GM23248 (cell line): Measurements from ENCODE around the gene PPP6R2. TPM values are rescaled to one million over a fixed set of nuclear protein-coding genes. Genes with fewer than 3 reads are reported as not detected.

ENCODE experiments used
- DNase-seq: peaks from one replicate; pipeline ENCODE4 v3.0.0-alpha.2; 2015
- H2AFZ ChIP-seq: fragments of 200-600 bp; sonication (generic); 2 replicates; pipeline ENCODE4 v1.6.1; 2016; ENCODE audit warnings: antibody characterized with exemption
- H3F3A ChIP-seq: fragments of 200-600 bp; sonication (generic); 2 replicates; pipeline ENCODE4 v1.6.1; 2016; ENCODE audit warnings: mild to moderate bottlenecking, antibody characterized with exemption, mixed run types; ENCODE audit not compliant: insufficient read depth
- H3K27ac ChIP-seq: fragments of 200-600 bp; sonication (generic); 2 replicates; pipeline ENCODE4 v1.5.1; 2016; ENCODE audit warnings: mild to moderate bottlenecking
- H3K27me3 ChIP-seq: fragments of 200-600 bp; sonication (generic); replicated peaks from 2 replicates; pipeline ENCODE4 v1.6.1; 2016; ENCODE audit warnings: mild to moderate bottlenecking; ENCODE audit not compliant: insufficient read depth
- H3K36me3 ChIP-seq: fragments of 200-600 bp; sonication (generic); 2 replicates; pipeline ENCODE4 v1.6.1; 2016; ENCODE audit warnings: low read depth, mild to moderate bottlenecking
- H3K4me1 ChIP-seq: fragments of 200-600 bp; sonication (generic); 2 replicates; pipeline ENCODE4 v1.6.1; 2016; ENCODE audit warnings: mild to moderate bottlenecking; ENCODE audit not compliant: insufficient read depth
- H3K4me2 ChIP-seq: fragments of 200-600 bp; sonication (generic); one replicate; pipeline ENCODE4 v1.6.1; 2016; ENCODE audit warnings: mild to moderate bottlenecking; ENCODE audit not compliant: unreplicated experiment
- H3K4me3 ChIP-seq: fragments of 200-600 bp; sonication (generic); 2 replicates; pipeline ENCODE4 v1.5.1; 2016; ENCODE audit warnings: mild to moderate bottlenecking
- H3K79me2 ChIP-seq: fragments of 200-600 bp; sonication (generic); 2 replicates; pipeline ENCODE4 v1.6.1; 2016; ENCODE audit warnings: mild to moderate bottlenecking; ENCODE audit not compliant: insufficient read depth
- H3K9ac ChIP-seq: fragments of 200-600 bp; sonication (generic); 2 replicates; pipeline ENCODE4 v1.6.1; 2016; ENCODE audit warnings: mild to moderate bottlenecking
- H3K9me2 ChIP-seq: fragments of 200-600 bp; sonication (generic); 2 replicates; pipeline ENCODE4 v1.6.1; 2016; ENCODE audit warnings: mixed run types, mild to moderate bottlenecking, moderate library complexity; ENCODE audit not compliant: insufficient read depth
- H3K9me3 ChIP-seq: fragments of 200-600 bp; sonication (generic); one replicate; pipeline ENCODE4 v1.6.1; 2017; ENCODE audit warnings: low read depth
- H4K20me1 ChIP-seq: fragments of 200-600 bp; sonication (generic); 2 replicates; pipeline ENCODE4 v1.6.0; 2016; ENCODE audit not compliant: insufficient read depth
- EZH2 ChIP-seq: fragments of 200-600 bp; sonication (generic); IDR thresholded peaks from 2 replicates; pipeline ENCODE4 v1.6.1; 2018; ENCODE audit warnings: antibody characterized with exemption, mild to moderate bottlenecking; ENCODE audit not compliant: insufficient read depth, poor library complexity, severe bottlenecking
- EZH2phosphoT487 ChIP-seq: fragments of 200-600 bp; sonication (generic); IDR thresholded peaks from 2 replicates; pipeline ENCODE4 v1.6.1; 2018; ENCODE audit warnings: antibody characterized with exemption, moderate library complexity, mild to moderate bottlenecking, low read depth; ENCODE audit not compliant: insufficient read depth
- WGBS, 2 experiments: methylation state at CpG; one replicate each; pipeline ENCODE4 v1.1.6; 2015 to 2017; ENCODE audit warnings: low lambda C conversion rate in 2 of 2, low coverage in 1 of 2; ENCODE audit errors: missing lambda C conversion rate in 2 of 2; 5-methylcytosine and 5-hydroxymethylcytosine counted together
- in situ Hi-C: fragments of 300-500 bp; cut with MboI; formaldehyde crosslinking; loops from 2 replicates; pipeline ENCODE4 v1.15.0; 2020
- polyA plus RNA-seq: library from polyadenylated mRNA; unstranded; fragments of >200 nt; fragmentation: Nextera tagmentation; extraction: Ambion mirVana; gene quantifications from 2 replicates; pipeline ENCODE4 v1.2.1, GENCODE V29; 2016
- total RNA-seq: library from RNA; depleted of rRNA; stranded (reverse); fragments of >200 nt; shearing (Covaris generic); gene quantifications from 2 replicates; pipeline ENCODE4 v1.2.3, GENCODE V29; 2014

PPP6R2 gene
- total and polyA plus RNA-seq, 2 experiments from 2014 or later: 22.2 to 58.4 TPM

DNA sequence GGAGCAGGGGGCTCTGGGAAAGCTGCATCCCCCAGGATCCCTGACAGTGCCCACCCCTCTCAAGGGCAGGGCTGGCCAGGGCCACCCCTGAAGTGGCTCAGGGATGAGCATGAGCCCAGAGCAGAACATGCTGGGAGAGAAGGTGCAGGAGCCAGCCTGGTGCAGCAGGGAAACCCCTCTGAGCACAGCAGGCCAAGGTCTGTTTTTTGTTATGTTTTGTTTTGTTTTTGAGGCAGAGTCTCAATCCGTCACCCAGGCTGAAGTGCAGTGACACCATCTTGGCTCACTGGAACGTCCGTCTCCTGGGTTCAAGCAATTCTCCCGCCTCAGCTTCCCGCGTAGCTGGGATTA, 132.5 kb downstream of the PPP6R2 start:
- no peaks in the 10 kb centered on the region for H3K9me2 ChIP-seq
- peak overlapping the region; percentile 75 for H3K9ac ChIP-seq
- H3K27ac ChIP-seq: no peak overlapping the region
- no peaks in the 10 kb centered on the region for H3F3A ChIP-seq
- no peaks in the 10 kb centered on the region for H3K27me3 ChIP-seq
- 92 to 94% methylated on average over 6 of the region's 6 CpGs for WGBS, 2 experiments
- H3K36me3 ChIP-seq: no peaks in the 10 kb centered on the region
- H2AFZ ChIP-seq: peak overlapping the region; percentile 75
- in situ Hi-C loops: no loop called here
- DNase-seq: no peak
- no peaks in the 10 kb centered on the region; the same call in 1 of the 2 replicates for H4K20me1 ChIP-seq
- H3K9me3 ChIP-seq: no peaks in the 10 kb centered on the region
- H3K79me2 ChIP-seq: peaks cover 40% of the 10 kb centered on the region
- no peak for TF ChIP-seq EZH2phosphoT487
- no peak for TF ChIP-seq EZH2
- H3K4me3 ChIP-seq: peak overlapping the region; percentile 65; the same call in 1 of the 2 replicates
- H3K4me2 ChIP-seq: no peak overlapping the region
- H3K4me1 ChIP-seq: peaks cover 17% of the 10 kb centered on the region

GRCh38 chr22:50476868-50477267, 133.7 kb downstream of the PPP6R2 start:
- H3K27me3 ChIP-seq: no peaks in the 10 kb centered on the region
- no peaks in the 10 kb centered on the region for H3F3A ChIP-seq
- no peaks in the 10 kb centered on the region for H3K9me3 ChIP-seq
- H2AFZ ChIP-seq: no peak overlapping the region
- H3K79me2 ChIP-seq: peaks cover 28% of the 10 kb centered on the region
- no peak overlapping the region for H3K9ac ChIP-seq
- H3K9me2 ChIP-seq: no peaks in the 10 kb centered on the region
- no peak for DNase-seq
- in situ Hi-C loops: no loop called here
- TF ChIP-seq EZH2 (no peak), EZH2phosphoT487 (no peak)
- 80 to 91% methylated on average over 7 of the region's 7 CpGs for WGBS, 2 experiments
- no peaks in the 10 kb centered on the region; the same call in 1 of the 2 replicates for H4K20me1 ChIP-seq
- H3K4me3 ChIP-seq: no peak overlapping the region
- peaks cover 16% of the 10 kb centered on the region for H3K4me1 ChIP-seq
- no peaks in the 10 kb centered on the region for H3K36me3 ChIP-seq
- no peak overlapping the region for H3K4me2 ChIP-seq
- H3K27ac ChIP-seq: no peak overlapping the region

GRCh38 chr22:50477923-50478322, 134.8 kb downstream of the PPP6R2 start:
- Histone ChIP-seq H3K9me3 (no peaks in the 10 kb centered on the region), H3F3A (no peaks in the 10 kb centered on the region), H3K36me3 (no peaks in the 10 kb centered on the region), H3K9me2 (no peaks in the 10 kb centered on the region), H3K27ac (no peak overlapping the region), H3K4me3 (no peak overlapping the region), H3K4me1 (peaks cover 10% of the 10 kb centered on the region; the same call in 1 of the 2 replicates), H3K4me2 (no peak overlapping the region), H3K79me2 (peaks cover 22% of the 10 kb centered on the region), H4K20me1 (no peaks in the 10 kb centered on the region), H2AFZ (no peak overlapping the region), H3K27me3 (no peaks in the 10 kb centered on the region), H3K9ac (no peak overlapping the region)
- TF ChIP-seq EZH2 (no peak), EZH2phosphoT487 (no peak)
- DNase-seq: no peak
- WGBS, 2 experiments: 77 to 79% methylated on average over 9 to 12 of the region's 12 CpGs
- in situ Hi-C loops: no loop called here

DNA sequence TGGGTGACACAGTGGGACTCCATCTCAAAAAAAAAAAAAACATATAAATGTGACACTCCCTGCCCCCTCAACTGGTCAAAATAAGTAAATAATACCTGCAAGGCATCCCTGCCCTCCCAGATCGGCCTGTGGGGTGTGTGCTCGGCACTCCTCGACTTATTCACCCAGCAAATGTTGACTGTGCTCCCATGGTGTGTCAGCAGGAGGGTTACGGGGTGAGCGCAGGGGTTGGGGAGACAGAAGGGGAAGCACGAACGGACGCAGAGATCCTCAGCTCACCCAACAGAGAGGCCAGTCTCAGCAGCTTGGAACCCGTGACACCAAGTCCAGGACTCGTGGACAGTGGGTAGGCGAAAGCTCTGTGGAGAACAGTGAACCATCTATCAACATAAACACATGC, 136.6 kb downstream of the PPP6R2 start:
- H3K4me3 ChIP-seq: no peak overlapping the region
- 66 to 70% methylated on average over 11 of the region's 11 CpGs for WGBS, 2 experiments
- no peaks in the 10 kb centered on the region for H3F3A ChIP-seq
- 0 out of 2 replicates have a peak, but pooled peaks cover 3% of the 10 kb centered on the region for H3K4me1 ChIP-seq
- DNase-seq: no peak
- H3K27me3 ChIP-seq: no peaks in the 10 kb centered on the region
- no peaks in the 10 kb centered on the region for H4K20me1 ChIP-seq
- no peak overlapping the region for H3K27ac ChIP-seq
- no peak overlapping the region for H3K9ac ChIP-seq
- peaks cover 4% of the 10 kb centered on the region; the same call in 1 of the 2 replicates for H3K79me2 ChIP-seq
- TF ChIP-seq EZH2phosphoT487: no peak
- no peak for TF ChIP-seq EZH2
- no peaks in the 10 kb centered on the region for H3K36me3 ChIP-seq
- no peak overlapping the region for H2AFZ ChIP-seq
- no peak overlapping the region for H3K4me2 ChIP-seq
- no peaks in the 10 kb centered on the region for H3K9me3 ChIP-seq
- in situ Hi-C loops: no loop called here
- no peaks in the 10 kb centered on the region for H3K9me2 ChIP-seq
